Neural progenitor cell (in vitro differentiated cells): ENCODE data around the gene ZNF148. TPM values are rescaled to one million over a fixed set of nuclear protein-coding genes. Genes with fewer than 3 reads are reported as not detected.

Experiments used
- DNase-seq: peaks from one replicate; pipeline ENCODE4 v3.0.0-alpha.2; 2016; ENCODE audit warnings: low spot score
- H2AFZ ChIP-seq: fragments of 200-600 bp; sonication (generic); replicated peaks from 2 replicates; pipeline ENCODE4 v1.6.1; 2016; ENCODE audit warnings: antibody characterized with exemption
- H3F3A ChIP-seq: fragments of 200-600 bp; sonication (generic); 2 replicates; pipeline ENCODE4 v1.6.1; 2016; ENCODE audit warnings: antibody characterized with exemption, low read depth
- H3K27ac ChIP-seq: fragments of 200-600 bp; sonication (generic); 2 replicates; pipeline ENCODE4 v1.5.1; 2016; ENCODE audit warnings: mild to moderate bottlenecking
- H3K27me3 ChIP-seq: fragments of 200-600 bp; sonication (generic); 2 replicates; pipeline ENCODE4 v1.6.1; 2016; ENCODE audit warnings: mild to moderate bottlenecking, moderate library complexity
- H3K36me3 ChIP-seq: fragments of 200-600 bp; sonication (generic); 2 replicates; pipeline ENCODE4 v1.5.1; 2016
- H3K4me1 ChIP-seq: fragments of 200-600 bp; sonication (generic); 2 replicates; pipeline ENCODE4 v1.6.1; 2016; ENCODE audit warnings: mixed run types
- H3K4me2 ChIP-seq: fragments of 200-600 bp; sonication (generic); 2 replicates; pipeline ENCODE4 v1.6.1; 2016
- H3K4me3 ChIP-seq: fragments of 200-600 bp; sonication (generic); 2 replicates; pipeline ENCODE4 v1.5.1; 2016
- H3K79me2 ChIP-seq: fragments of 200-600 bp; sonication (generic); 2 replicates; pipeline ENCODE4 v1.6.1; 2016; ENCODE audit warnings: low read depth
- H3K9ac ChIP-seq: fragments of 200-600 bp; sonication (generic); 2 replicates; pipeline ENCODE4 v1.6.1; 2016
- H3K9me3 ChIP-seq: fragments of 200-600 bp; sonication (generic); 2 replicates; pipeline ENCODE4 v1.5.1; 2016; ENCODE audit warnings: low read depth
- H4K20me1 ChIP-seq: fragments of 200-600 bp; sonication (generic); 2 replicates; pipeline ENCODE4 v1.6.1; 2016; ENCODE audit warnings: low read depth
- H3K27ac Mint-ChIP-seq: 3 replicates; pipeline ENCODE4 v1.8.0; 2021; ENCODE audit warnings: mixed read lengths
- H3K27me3 Mint-ChIP-seq: 2 replicates; pipeline ENCODE4 v1.8.0; 2022; ENCODE audit warnings: low read depth, mild to moderate bottlenecking, inconsistent platforms, moderate library complexity, mixed read lengths; ENCODE audit not compliant: insufficient read depth
- H3K36me3 Mint-ChIP-seq: 3 replicates; pipeline ENCODE4 v1.8.0; 2021; ENCODE audit warnings: mixed read lengths
- H3K4me1 Mint-ChIP-seq: 3 replicates; pipeline ENCODE4 v1.8.0; 2021; ENCODE audit warnings: mixed read lengths
- H3K4me3 Mint-ChIP-seq: 3 replicates; pipeline ENCODE4 v1.8.0; 2021; ENCODE audit warnings: mild to moderate bottlenecking, moderate library complexity, mixed read lengths
- H3K9me3 Mint-ChIP-seq: 3 replicates; pipeline ENCODE4 v1.8.0; 2020; ENCODE audit warnings: mixed read lengths
- EZH2 ChIP-seq: fragments of 200-600 bp; sonication (generic); IDR thresholded peaks from 2 replicates; pipeline ENCODE4 v1.6.1; 2017; ENCODE audit warnings: antibody characterized with exemption, mild to moderate bottlenecking, moderate library complexity
- EZH2phosphoT487 ChIP-seq: fragments of 200-600 bp; sonication (generic); IDR thresholded peaks from 2 replicates; pipeline ENCODE4 v1.6.1; 2017; ENCODE audit warnings: antibody characterized with exemption
- total RNA-seq: library from RNA; depleted of rRNA; stranded (reverse); fragments of >200 nt; gene quantifications from 2 replicates; pipeline ENCODE4 v1.2.3, GENCODE V29; 2015; ENCODE audit warnings: low replicate concordance
- TF ChIP-seq, protein P1 (sequence below): fragments of 200-600 bp; sonication (generic); IDR thresholded peaks from 2 replicates; pipeline ENCODE4 v1.5.1; 2017; ENCODE audit warnings: antibody characterized with exemption, mild to moderate bottlenecking

The ZNF148 gene
- total RNA-seq, 1 donor from 2014 or later, result 37.1 TPM

DNA sequence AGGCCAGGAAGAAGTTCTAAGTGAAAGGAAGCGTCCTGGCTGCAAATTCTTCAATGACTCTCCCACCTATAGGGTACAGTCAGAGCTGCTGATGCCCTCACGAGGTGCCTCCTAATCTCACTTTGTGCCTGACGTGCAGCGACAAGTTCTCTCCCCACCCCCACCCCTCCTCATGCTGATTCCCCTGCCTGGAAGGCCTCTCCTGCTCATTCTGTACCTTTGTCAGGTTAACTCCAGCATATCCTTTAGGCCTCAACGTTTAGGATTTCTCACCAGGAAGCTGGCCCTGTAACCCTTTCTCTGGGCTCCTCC, 187.6 kb downstream of the ZNF148 start:
- H3K36me3 ChIP-seq, result no peaks in the 10 kb centered on the region
- no peak overlapping the region for H3K4me2 ChIP-seq
- no peaks in the 10 kb centered on the region for H3K9me3 Mint-ChIP-seq
- H3K79me2 ChIP-seq, result no peaks in the 10 kb centered on the region
- no peaks in the 10 kb centered on the region for H3K36me3 Mint-ChIP-seq
- no peak overlapping the region for H2AFZ ChIP-seq
- peaks cover 5% of the 10 kb centered on the region for H3K27me3 Mint-ChIP-seq
- H3F3A ChIP-seq, result peaks cover 29% of the 10 kb centered on the region
- peaks cover 28% of the 10 kb centered on the region for H3K4me1 Mint-ChIP-seq
- H3K4me3 Mint-ChIP-seq, result no peak overlapping the region
- H3K4me1 ChIP-seq, result peaks cover 22% of the 10 kb centered on the region
- TF ChIP-seq EZH2 (no peak), EZH2phosphoT487 (no peak)
- TF ChIP-seq, protein P1, sequence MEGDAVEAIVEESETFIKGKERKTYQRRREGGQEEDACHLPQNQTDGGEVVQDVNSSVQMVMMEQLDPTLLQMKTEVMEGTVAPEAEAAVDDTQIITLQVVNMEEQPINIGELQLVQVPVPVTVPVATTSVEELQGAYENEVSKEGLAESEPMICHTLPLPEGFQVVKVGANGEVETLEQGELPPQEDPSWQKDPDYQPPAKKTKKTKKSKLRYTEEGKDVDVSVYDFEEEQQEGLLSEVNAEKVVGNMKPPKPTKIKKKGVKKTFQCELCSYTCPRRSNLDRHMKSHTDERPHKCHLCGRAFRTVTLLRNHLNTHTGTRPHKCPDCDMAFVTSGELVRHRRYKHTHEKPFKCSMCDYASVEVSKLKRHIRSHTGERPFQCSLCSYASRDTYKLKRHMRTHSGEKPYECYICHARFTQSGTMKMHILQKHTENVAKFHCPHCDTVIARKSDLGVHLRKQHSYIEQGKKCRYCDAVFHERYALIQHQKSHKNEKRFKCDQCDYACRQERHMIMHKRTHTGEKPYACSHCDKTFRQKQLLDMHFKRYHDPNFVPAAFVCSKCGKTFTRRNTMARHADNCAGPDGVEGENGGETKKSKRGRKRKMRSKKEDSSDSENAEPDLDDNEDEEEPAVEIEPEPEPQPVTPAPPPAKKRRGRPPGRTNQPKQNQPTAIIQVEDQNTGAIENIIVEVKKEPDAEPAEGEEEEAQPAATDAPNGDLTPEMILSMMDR, result no peak
- H3K27ac ChIP-seq, result no peak overlapping the region
- no peak for DNase-seq
- no peaks in the 10 kb centered on the region for H4K20me1 ChIP-seq
- no peak overlapping the region for H3K9ac ChIP-seq
- no peaks in the 10 kb centered on the region for H3K27me3 ChIP-seq
- no peak overlapping the region for H3K27ac Mint-ChIP-seq
- H3K9me3 ChIP-seq, result no peaks in the 10 kb centered on the region
- no peak overlapping the region for H3K4me3 ChIP-seq

DNA sequence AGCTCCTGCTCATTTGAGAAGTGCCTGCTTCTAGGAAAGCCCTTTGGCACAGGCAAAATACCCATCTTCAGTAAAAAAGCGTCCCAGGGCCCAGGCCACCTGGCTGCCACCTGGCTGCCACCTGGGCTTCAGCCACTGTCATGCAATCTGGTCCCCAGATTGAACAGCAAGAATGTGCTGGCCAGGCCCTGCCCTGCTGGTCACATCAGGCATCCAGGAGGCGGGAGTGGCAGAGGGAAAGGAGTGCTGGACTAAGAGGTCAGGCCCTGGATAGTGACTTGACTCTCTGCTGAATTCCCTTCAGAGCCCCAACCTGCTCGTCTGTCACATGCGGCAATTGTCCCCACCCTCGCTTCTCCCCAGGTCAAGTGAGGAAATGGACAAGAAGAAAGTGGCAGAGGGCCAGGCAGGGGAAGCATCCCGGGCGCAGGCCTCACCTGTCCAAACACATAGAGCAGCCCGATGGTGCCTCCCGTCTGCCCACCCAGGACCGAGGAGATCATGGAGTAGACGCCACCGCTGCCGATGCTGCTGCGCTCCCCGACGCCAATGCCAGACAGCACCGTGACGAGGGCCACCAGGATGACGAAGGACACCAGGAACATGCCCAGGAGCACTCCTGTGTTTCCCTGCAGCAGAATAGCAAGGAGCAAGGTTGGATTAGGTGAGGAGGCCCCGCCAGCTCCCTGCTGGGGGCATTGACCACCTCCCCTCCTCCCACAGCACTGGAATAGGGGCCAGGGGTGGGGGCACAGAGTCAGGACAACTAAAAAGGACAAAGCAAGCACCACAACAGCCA, 188.1 kb downstream of the ZNF148 start:
- Mint-ChIP-seq H3K4me3 (peak overlapping the region; percentile 68), H3K9me3 (no peaks in the 10 kb centered on the region), H3K4me1 (peaks cover 25% of the 10 kb centered on the region), H3K27me3 (peaks cover 5% of the 10 kb centered on the region), H3K27ac (peak overlapping the region; percentile 60), H3K36me3 (no peaks in the 10 kb centered on the region)
- Histone ChIP-seq H3K4me1 (peaks cover 22% of the 10 kb centered on the region), H4K20me1 (no peaks in the 10 kb centered on the region), H3K79me2 (no peaks in the 10 kb centered on the region), H3K4me3 (no peak overlapping the region), H2AFZ (peak overlapping the region; percentile 93), H3K27me3 (no peaks in the 10 kb centered on the region), H3K9me3 (no peaks in the 10 kb centered on the region), H3F3A (peaks cover 29% of the 10 kb centered on the region), H3K9ac (no peak overlapping the region), H3K27ac (peak overlapping the region; percentile 63), H3K36me3 (no peaks in the 10 kb centered on the region), H3K4me2 (no peak overlapping the region)
- DNase-seq, result peak; percentile 43
- TF ChIP-seq, protein P1, result no peak
- TF ChIP-seq EZH2 (no peak), EZH2phosphoT487 (no peak)

DNA sequence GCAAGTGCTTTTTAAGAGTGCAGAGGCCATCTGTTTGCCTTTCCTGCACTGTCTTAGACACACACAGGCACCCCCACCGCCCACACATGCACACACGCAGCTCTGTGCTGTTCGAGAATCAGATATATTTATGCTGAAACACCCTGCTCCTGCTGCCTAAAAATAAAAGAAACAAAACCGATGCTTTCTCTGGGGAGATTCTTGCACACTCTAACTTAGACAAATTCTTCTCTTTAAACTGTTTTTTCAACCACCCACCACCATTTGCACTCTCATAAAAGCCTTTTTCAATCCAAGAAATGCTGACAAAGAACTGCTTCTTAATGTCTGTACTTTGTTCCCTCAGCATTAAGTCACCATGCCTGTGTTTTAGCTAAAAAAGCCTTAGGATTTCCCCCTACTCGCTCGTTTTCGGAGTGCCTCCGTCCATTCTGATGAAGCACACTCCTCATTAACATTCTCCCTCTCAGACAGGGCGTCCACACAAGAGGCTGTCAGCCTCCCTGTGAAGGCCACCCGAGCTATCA, 188.8 kb downstream of the ZNF148 start:
- TF ChIP-seq, protein P1, result no peak
- TF ChIP-seq EZH2 (no peak), EZH2phosphoT487 (no peak)
- Histone ChIP-seq H3K4me1 (peaks cover 22% of the 10 kb centered on the region), H3F3A (peaks cover 29% of the 10 kb centered on the region), H3K9me3 (no peaks in the 10 kb centered on the region), H3K27ac (peak overlapping the region; percentile 63), H3K27me3 (no peaks in the 10 kb centered on the region), H4K20me1 (no peaks in the 10 kb centered on the region), H3K4me3 (no peak overlapping the region), H3K79me2 (no peaks in the 10 kb centered on the region), H2AFZ (peak overlapping the region; percentile 93), H3K4me2 (peak overlapping the region; percentile 52), H3K9ac (no peak overlapping the region), H3K36me3 (no peaks in the 10 kb centered on the region)
- Mint-ChIP-seq H3K36me3 (no peaks in the 10 kb centered on the region), H3K27ac (peak overlapping the region; percentile 22), H3K27me3 (peaks cover 5% of the 10 kb centered on the region), H3K4me3 (peak overlapping the region; percentile 68), H3K9me3 (no peaks in the 10 kb centered on the region), H3K4me1 (peaks cover 25% of the 10 kb centered on the region)
- peak; percentile 33 for DNase-seq
